Activated T-cell treated with anti-CD3 and anti-CD28 coated beads, Interleukin-2, amount 50 U/mL, for 72 hours (primary cell): ENCODE data around the gene FCGR3A. TPM values are rescaled to one million over a fixed set of nuclear protein-coding genes. Genes with fewer than 3 reads are reported as not detected.
A peak's percentile ranks its signal among the peaks of the same experiment; 100 is the strongest.
"Not testable (repeated sequence)": the region's sequence is repeated elsewhere in the genome, so short reads cannot be mapped to it uniquely, and the experiment has no call there.

Experiments
- ATAC-seq, 2 donors: fragments of 150-1000 bp; cut with Tn5 transposase; replicated peaks in 1 of 2; 2 replicates each; pipeline ENCODE4 v1.10.0; 2021; ENCODE audit warnings: moderate library complexity in 2 of 2, mild to moderate bottlenecking in 1 of 2
- DNase-seq, 2 donors: peaks; one replicate each; pipeline ENCODE4 v3.0.0; 2021 to 2022; ENCODE audit warnings: mixed read lengths in 1 of 2
- H3K27ac Mint-ChIP-seq: one replicate; pipeline ENCODE4 v1.8.0; 2022; ENCODE audit warnings: mild to moderate bottlenecking, moderate library complexity, mixed read lengths
- H3K27me3 Mint-ChIP-seq: one replicate; pipeline ENCODE4 v1.8.0; 2022; ENCODE audit warnings: low read depth, mixed read lengths
- H3K36me3 Mint-ChIP-seq, 2 donors: one replicate each; pipeline ENCODE4 v1.8.0; 2022; ENCODE audit warnings: mixed read lengths in 2 of 2, mild to moderate bottlenecking in 1 of 2; ENCODE audit not compliant: insufficient read depth in 2 of 2
- H3K4me1 Mint-ChIP-seq: one replicate; pipeline ENCODE4 v1.8.0; 2022; ENCODE audit warnings: low read depth, mixed read lengths
- H3K4me3 Mint-ChIP-seq, 2 donors: one replicate each; pipeline ENCODE4 v1.8.0; 2022; ENCODE audit warnings: mild to moderate bottlenecking in 2 of 2, mixed read lengths in 2 of 2, moderate library complexity in 2 of 2
- H3K9me3 Mint-ChIP-seq, 2 donors: one replicate each; pipeline ENCODE4 v1.8.0; 2022; ENCODE audit warnings: mixed read lengths in 2 of 2
- total RNA-seq, 2 donors: library from RNA; stranded (reverse); gene quantifications; one replicate each; pipeline ENCODE4 v1.2.3, GENCODE V29; 2022

Gene FCGR3A
- total RNA-seq, 2 donors from 2014 or later: 0.38 to 1.5 TPM

GRCh38 chr1:161530671-161531641, 18.7 kb downstream of the FCGR3A start:
- H3K27me3 Mint-ChIP-seq, H3K36me3 Mint-ChIP-seq, H3K9me3 Mint-ChIP-seq: not testable (repeated sequence)
- Mint-ChIP-seq H3K4me3 (peak overlapping the region; percentile 89 to 92), H3K27ac (peak overlapping the region; percentile 100), H3K4me1 (peaks cover 23% of the 10 kb centered on the region)
- ATAC-seq (peak; percentile 85 to 87), DNase-seq (peak; percentile 88 to 90)

GRCh38 chr1:161530158-161530557, 19.5 kb downstream of the FCGR3A start:
- not testable (repeated sequence) for H3K9me3 Mint-ChIP-seq, H3K36me3 Mint-ChIP-seq
- H3K27me3 Mint-ChIP-seq: peaks cover 12% of the 10 kb centered on the region
- DNase-seq (peak; percentile 62 to 64), ATAC-seq (peak; percentile 53 to 54)
- H3K4me1 Mint-ChIP-seq: peaks cover 23% of the 10 kb centered on the region
- peak overlapping the region; percentile 100 for H3K27ac Mint-ChIP-seq
- H3K4me3 Mint-ChIP-seq: peak overlapping the region; percentile 89 to 92

GRCh38 chr1:161529463-161530104, 20.0 kb downstream of the FCGR3A start:
- H3K4me1 Mint-ChIP-seq: peaks cover 23% of the 10 kb centered on the region
- H3K9me3 Mint-ChIP-seq, H3K36me3 Mint-ChIP-seq, DNase-seq: not testable (repeated sequence)
- H3K27ac Mint-ChIP-seq: peak overlapping the region; percentile 100
- ATAC-seq: peak in 1 of 2 donors; percentile 13
- peaks cover 12% of the 10 kb centered on the region for H3K27me3 Mint-ChIP-seq
- H3K4me3 Mint-ChIP-seq: peak overlapping the region; percentile 89 to 92

- not testable (repeated sequence) for ATAC-seq, H3K36me3 Mint-ChIP-seq, H3K9me3 Mint-ChIP-seq, H3K4me3 Mint-ChIP-seq, H3K27ac Mint-ChIP-seq, DNase-seq
- Mint-ChIP-seq H3K27me3 (peaks cover 12% of the 10 kb centered on the region), H3K4me1 (peaks cover 28% of the 10 kb centered on the region)
These were observed 21.1 kb downstream of the FCGR3A start for GRCh38 chr1:161528550-161528949.

- DNase-seq, H3K9me3 Mint-ChIP-seq, H3K36me3 Mint-ChIP-seq, H3K4me3 Mint-ChIP-seq, H3K27ac Mint-ChIP-seq, ATAC-seq: not testable (repeated sequence)
- H3K4me1 Mint-ChIP-seq: peaks cover 21% of the 10 kb centered on the region
- peaks cover 12% of the 10 kb centered on the region for H3K27me3 Mint-ChIP-seq
These were observed 23.7 kb downstream of the FCGR3A start for GRCh38 chr1:161525918-161526317.

GRCh38 chr1:161525321-161525720, 24.3 kb downstream of the FCGR3A start:
- not testable (repeated sequence) for DNase-seq, ATAC-seq

GRCh38 chr1:161524742-161525291, 24.8 kb downstream of the FCGR3A start:
- H3K9me3 Mint-ChIP-seq, H3K36me3 Mint-ChIP-seq: not testable (repeated sequence)
- DNase-seq (peak in 1 of 2 donors; percentile 17), ATAC-seq (peak; percentile 42 to 52)
- peak overlapping the region; percentile 78 to 82 for H3K4me3 Mint-ChIP-seq
- peaks cover 12% of the 10 kb centered on the region for H3K4me1 Mint-ChIP-seq
- peak overlapping the region; percentile 24 for H3K27ac Mint-ChIP-seq
- peaks cover 12% of the 10 kb centered on the region for H3K27me3 Mint-ChIP-seq

More at GRCh38 chr1:161525321-161525720, 24.3 kb downstream of the FCGR3A start:
- H3K9me3 Mint-ChIP-seq, H3K27ac Mint-ChIP-seq, H3K36me3 Mint-ChIP-seq: not testable (repeated sequence)
- H3K4me1 Mint-ChIP-seq: peaks cover 17% of the 10 kb centered on the region
- H3K27me3 Mint-ChIP-seq: peaks cover 12% of the 10 kb centered on the region
- peak overlapping the region; percentile 78 to 82 for H3K4me3 Mint-ChIP-seq

GRCh38 chr1:161523817-161524741, 25.5 kb downstream of the FCGR3A start, which contains the start of gene HSPA6:
Gene HSPA6 (plus strand): TSS chr1:161524540. CDS start chr1:161524659, 119 bp downstream.
- not testable (repeated sequence) for H3K36me3 Mint-ChIP-seq, H3K4me1 Mint-ChIP-seq, H3K9me3 Mint-ChIP-seq
- peaks cover 12% of the 10 kb centered on the region for H3K27me3 Mint-ChIP-seq
- peak; percentile 76 to 77 for ATAC-seq
- peak within 1 kb of the TSS; percentile 99 for H3K27ac Mint-ChIP-seq
- DNase-seq: peak; percentile 50 to 71
- H3K4me3 Mint-ChIP-seq: peak within 1 kb of the TSS; percentile 78 to 82

GRCh38 chr1:161523041-161523816, 26.4 kb downstream of the FCGR3A start:
- not testable (repeated sequence) for H3K4me1 Mint-ChIP-seq, ATAC-seq
- peaks cover 12% of the 10 kb centered on the region for H3K27me3 Mint-ChIP-seq

GRCh38 chr1:161513953-161514352, 35.7 kb downstream of the FCGR3A start:
- ATAC-seq, DNase-seq, H3K27ac Mint-ChIP-seq, H3K27me3 Mint-ChIP-seq, H3K36me3 Mint-ChIP-seq, H3K4me3 Mint-ChIP-seq, H3K9me3 Mint-ChIP-seq, H3K4me1 Mint-ChIP-seq: not testable (repeated sequence)

More at GRCh38 chr1:161523041-161523816, 26.4 kb downstream of the FCGR3A start:
- H3K9me3 Mint-ChIP-seq, H3K36me3 Mint-ChIP-seq, DNase-seq: not testable (repeated sequence)
- Mint-ChIP-seq H3K27ac (peak overlapping the region; percentile 99), H3K4me3 (peak overlapping the region; percentile 78 to 79)

- not testable (repeated sequence) for H3K27ac Mint-ChIP-seq, H3K36me3 Mint-ChIP-seq, H3K27me3 Mint-ChIP-seq, ATAC-seq, H3K9me3 Mint-ChIP-seq, H3K4me3 Mint-ChIP-seq, H3K4me1 Mint-ChIP-seq, DNase-seq
These were observed 36.2 kb downstream of the FCGR3A start for GRCh38 chr1:161513448-161513780.
